Measurements from ENCODE around the gene GAREM2.

GAREM2 gene

GRCh38 chr2:26202981-26203490 is 30.1 kb downstream of the GAREM2 start:
- TF ChIP-seq CTCF (IDR thresholded peaks at IDR 0.05; ENCODE audit: unreplicated experiment in 3 of 3): no peak
- no peaks in the 10 kb centered on the region for H3K27me3 Mint-ChIP-seq (ENCODE audit: low read depth)
- H3K9me3 Mint-ChIP-seq: no peaks in the 10 kb centered on the region
- peaks cover 69% of the 10 kb centered on the region for H3K36me3 Mint-ChIP-seq (ENCODE audit: low read depth)
- H3K4me3 Mint-ChIP-seq: no peak overlapping the region
- H3K27ac Mint-ChIP-seq: no peak overlapping the region
- no peaks in the 10 kb centered on the region for H3K4me1 Mint-ChIP-seq

GRCh38 chr2:26203906-26204305 is 31.0 kb downstream of the GAREM2 start:
- H3K36me3 Mint-ChIP-seq (ENCODE audit: low read depth): peaks cover 70% of the 10 kb centered on the region
- no peak overlapping the region for H3K27ac Mint-ChIP-seq
- no peak for TF ChIP-seq CTCF (IDR thresholded peaks at IDR 0.05; ENCODE audit: unreplicated experiment in 3 of 3)
- H3K27me3 Mint-ChIP-seq (ENCODE audit: low read depth): no peaks in the 10 kb centered on the region
- H3K4me3 Mint-ChIP-seq: no peak overlapping the region
- no peaks in the 10 kb centered on the region for H3K4me1 Mint-ChIP-seq
- H3K9me3 Mint-ChIP-seq: no peaks in the 10 kb centered on the region

GRCh38 chr2:26212011-26212410 is 39.1 kb downstream of the GAREM2 start:
- peaks cover 4% of the 10 kb centered on the region for H3K9me3 Mint-ChIP-seq
- no peak for TF ChIP-seq CTCF (IDR thresholded peaks at IDR 0.05; ENCODE audit: unreplicated experiment in 3 of 3)
- H3K36me3 Mint-ChIP-seq (ENCODE audit: low read depth): peaks cover 76% of the 10 kb centered on the region
- H3K27ac Mint-ChIP-seq: no peak overlapping the region
- H3K4me1 Mint-ChIP-seq: no peaks in the 10 kb centered on the region
- H3K27me3 Mint-ChIP-seq (ENCODE audit: low read depth): no peaks in the 10 kb centered on the region
- H3K4me3 Mint-ChIP-seq: no peak overlapping the region

- Mint-ChIP-seq H3K27me3 (ENCODE audit: low read depth) (no peaks in the 10 kb centered on the region), H3K36me3 (ENCODE audit: low read depth) (peaks cover 82% of the 10 kb centered on the region), H3K9me3 (peaks cover 19% of the 10 kb centered on the region), H3K4me3 (no peak overlapping the region), H3K4me1 (no peaks in the 10 kb centered on the region), H3K27ac (no peak overlapping the region)
- no peak for TF ChIP-seq CTCF (IDR thresholded peaks at IDR 0.05; ENCODE audit: unreplicated experiment in 3 of 3)
Observed at GRCh38 chr2:26214759-26215158, 41.9 kb downstream of the GAREM2 start.

GRCh38 chr2:26215833-26216232 is 42.9 kb downstream of the GAREM2 start:
- Mint-ChIP-seq H3K36me3 (ENCODE audit: low read depth) (peaks cover 88% of the 10 kb centered on the region), H3K27ac (no peak overlapping the region), H3K4me3 (no peak overlapping the region), H3K4me1 (no peaks in the 10 kb centered on the region), H3K9me3 (peaks cover 19% of the 10 kb centered on the region), H3K27me3 (ENCODE audit: low read depth) (no peaks in the 10 kb centered on the region)
- no peak for TF ChIP-seq CTCF (IDR thresholded peaks at IDR 0.05; ENCODE audit: unreplicated experiment in 3 of 3)

GRCh38 chr2:26216587-26216986 is 43.7 kb downstream of the GAREM2 start:
- peaks cover 19% of the 10 kb centered on the region for H3K9me3 Mint-ChIP-seq
- H3K36me3 Mint-ChIP-seq (ENCODE audit: low read depth): peaks cover 86% of the 10 kb centered on the region
- no peaks in the 10 kb centered on the region for H3K4me1 Mint-ChIP-seq
- no peak for TF ChIP-seq CTCF (IDR thresholded peaks at IDR 0.05; ENCODE audit: unreplicated experiment in 3 of 3)
- no peaks in the 10 kb centered on the region for H3K27me3 Mint-ChIP-seq (ENCODE audit: low read depth)
- no peak overlapping the region for H3K4me3 Mint-ChIP-seq
- no peak overlapping the region for H3K27ac Mint-ChIP-seq
